Panc1 (cell line): Measurements from ENCODE around the gene CD28. TPM values are rescaled to one million over a fixed set of nuclear protein-coding genes. Genes with fewer than 3 reads are reported as not detected.

Experiments used
- ATAC-seq: fragments of 200-7000 bp; cut with Tn5 transposase; 2 replicates; pipeline ENCODE4 v1.9.1; 2020; ENCODE audit warnings: mild to moderate bottlenecking, moderate library complexity
- BruUV-seq: library from RNA; stranded (reverse); fragments of 400-500 nt; replicated peaks from 2 replicates; lab custom pipeline; 2021; lab: Mats Ljungman, UMichigan
- CTCF ChIA-PET: fragments of 300-600 bp; sonication (Branson Sonifier 250); formaldehyde crosslinking; loops from one replicate; lab custom pipeline; 2022; ENCODE audit warnings: antibody characterized with exemption; lab: Charles Lee
- POLR2A ChIA-PET: fragments of 300-600 bp; sonication (Branson Sonifier 250); formaldehyde crosslinking; loops from one replicate; lab custom pipeline; 2022; ENCODE audit warnings: antibody characterized with exemption; lab: Charles Lee
- DNase-seq: peaks from one replicate; pipeline ENCODE4 v3.0.0-alpha.2; 2010; ENCODE audit warnings: low read depth, low spot score
- H3K27ac ChIP-seq: 2 replicates; pipeline ENCODE4 v1.5.1; 2011; ENCODE audit warnings: mild to moderate bottlenecking, low read length, inconsistent platforms
- H3K27me3 ChIP-seq: fragments of 200-500 bp; sonication (Bioruptor generic); 2 replicates; pipeline ENCODE4 v1.6.0; 2014; ENCODE audit warnings: low read length, inconsistent platforms; ENCODE audit not compliant: control insufficient read depth, insufficient read depth
- H3K36me3 ChIP-seq: fragments of 200-500 bp; sonication (Bioruptor generic); 2 replicates; pipeline ENCODE4 v1.5.1; 2014; ENCODE audit warnings: inconsistent platforms, mild to moderate bottlenecking, low read length, moderate library complexity; ENCODE audit not compliant: control insufficient read depth, insufficient read depth
- H3K4me1 ChIP-seq: 2 replicates; pipeline ENCODE4 v1.5.1; 2011; ENCODE audit warnings: inconsistent platforms, mild to moderate bottlenecking, low read length, moderate library complexity; ENCODE audit not compliant: control insufficient read depth, insufficient read depth
- H3K4me3 ChIP-seq, 2 experiments: 2 replicates each; pipeline ENCODE4 v1.5.1; 2011 to 2012; ENCODE audit warnings: low read depth in 2 of 2, low read length in 2 of 2, mild to moderate bottlenecking in 2 of 2, inconsistent platforms in 1 of 2, moderate library complexity in 1 of 2
- H3K9me3 ChIP-seq: fragments of 200-500 bp; sonication (Bioruptor generic); 2 replicates; pipeline ENCODE4 v1.5.1; 2014; ENCODE audit warnings: low read depth, mild to moderate bottlenecking, inconsistent platforms, low read length, moderate library complexity; ENCODE audit not compliant: control insufficient read depth, insufficient read depth
- CTCF ChIP-seq: fragments of 450-650 bp; IDR thresholded peaks from 2 replicates; pipeline ENCODE4 v1.5.1; 2017; ENCODE audit warnings: mild to moderate bottlenecking
- POLR2AphosphoS5 ChIP-seq: IDR thresholded peaks from 2 replicates; pipeline ENCODE4 v1.6.1; 2012; ENCODE audit warnings: mild to moderate bottlenecking, low read depth, low read length, moderate library complexity
- REST ChIP-seq, 2 experiments: IDR thresholded peaks; 2 replicates each; pipeline ENCODE4 v1.6.1; 2011 to 2012; ENCODE audit warnings: low read depth in 2 of 2, control low read depth in 1 of 2, low read length in 1 of 2, mild to moderate bottlenecking in 1 of 2, moderate library complexity in 1 of 2; ENCODE audit not compliant: insufficient read depth in 1 of 2
- SIN3A ChIP-seq: IDR thresholded peaks from 2 replicates; pipeline ENCODE4 v1.6.1; 2012; ENCODE audit warnings: low read depth, mild to moderate bottlenecking, low read length, moderate library complexity, borderline replicate concordance; ENCODE audit not compliant: insufficient read depth
- TCF7L2 ChIP-seq: IDR thresholded peaks from 2 replicates; pipeline ENCODE4 v1.6.1; 2011; ENCODE audit warnings: mild to moderate bottlenecking, low read depth, low read length, inconsistent platforms
- in situ Hi-C: cut with HindIII; loops from 2 replicates; pipeline ENCODE4 v1.10.0; 2016; ENCODE audit warnings: low sequenced_read_pairs, low pct_unique_long_range_greater_than_20kb
- intact Hi-C: fragments of 100-400 bp; cut with micrococcal nuclease; formaldehyde crosslinking; loops from one replicate; pipeline ENCODE4 v1.10.0; 2022; ENCODE audit not compliant: unreplicated experiment
- total RNA-seq: library from RNA; stranded (reverse); gene quantifications from one replicate; pipeline ENCODE4 v1.2.1, GENCODE V29; 2021; ENCODE audit not compliant: unreplicated experiment

The CD28 gene
- total RNA-seq, 1 experiment from 2014 or later = 0.21 TPM

DNA sequence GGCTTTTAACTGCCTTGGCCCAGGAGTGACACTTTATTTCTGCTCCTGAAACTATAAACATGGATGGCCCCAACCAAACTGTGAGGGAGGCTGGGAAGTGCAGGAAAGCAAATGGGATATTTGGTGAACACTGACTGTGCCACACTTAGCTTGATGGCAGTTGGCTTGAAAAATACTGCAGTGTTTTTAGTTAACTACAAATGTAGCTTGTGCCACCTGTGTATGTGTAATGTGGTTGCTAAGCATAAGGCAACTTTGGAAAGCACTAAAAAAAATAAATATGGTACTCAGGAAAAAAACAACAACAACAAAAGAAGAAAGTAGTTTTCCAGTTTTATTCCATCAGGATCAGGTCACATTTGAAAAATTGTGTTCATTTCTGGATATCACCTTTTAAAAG, 73.8 kb downstream of the CD28 start:
- intact Hi-C loops = no loop called here
- no peak overlapping the region for H3K4me3 ChIP-seq
- ChIA-PET POLR2A (no interaction called here), CTCF (no interaction called here)
- in situ Hi-C loops = no loop called here
- H3K4me1 ChIP-seq = no peaks in the 10 kb centered on the region
- no peak for TF ChIP-seq TCF7L2
- TF ChIP-seq POLR2AphosphoS5 = no peak
- TF ChIP-seq SIN3A = no peak
- TF ChIP-seq REST (IDR thresholded peaks at IDR 0.05; ENCODE audit: insufficient read depth in 1 of 2, low read depth in 2 of 2, low read length in 1 of 2) = no peak
- TF ChIP-seq CTCF = no peak
- H3K27me3 ChIP-seq = no peaks in the 10 kb centered on the region
- no peak overlapping the region for H3K27ac ChIP-seq
- ATAC-seq (no peak), DNase-seq (no peak)
- no TSS peak for BruUV-seq
- no peaks in the 10 kb centered on the region for H3K9me3 ChIP-seq
- H3K36me3 ChIP-seq = no peaks in the 10 kb centered on the region

DNA sequence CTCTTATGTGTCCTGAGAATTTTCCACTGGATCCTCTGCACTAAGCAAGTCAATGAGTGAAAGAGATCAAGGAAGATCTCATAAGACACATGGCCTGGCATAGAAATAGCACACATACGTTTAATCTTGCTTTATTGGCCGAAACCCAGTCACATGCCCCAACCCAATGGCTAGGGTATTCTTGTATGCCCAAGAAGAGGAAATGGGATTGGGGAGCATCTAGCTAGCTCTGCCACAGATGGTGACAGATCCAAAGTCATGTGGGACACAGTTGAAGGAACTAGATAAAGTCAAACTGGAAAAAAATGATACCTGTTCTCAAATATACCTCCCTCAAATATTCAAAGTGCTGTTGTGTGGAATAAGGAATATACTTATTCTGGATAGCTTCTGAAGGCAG, 74.7 kb downstream of the CD28 start:
- Histone ChIP-seq H3K4me1 (no peaks in the 10 kb centered on the region), H3K27ac (no peak overlapping the region), H3K36me3 (no peaks in the 10 kb centered on the region), H3K9me3 (no peaks in the 10 kb centered on the region), H3K27me3 (no peaks in the 10 kb centered on the region), H3K4me3 (no peak overlapping the region)
- in situ Hi-C loops (no loop called here), intact Hi-C loops (no loop called here)
- CTCF ChIA-PET = no interaction called here
- no peak for DNase-seq
- BruUV-seq = no TSS peak
- ATAC-seq = no peak
- POLR2A ChIA-PET = no interaction called here
- TF ChIP-seq POLR2AphosphoS5 = no peak

DNA sequence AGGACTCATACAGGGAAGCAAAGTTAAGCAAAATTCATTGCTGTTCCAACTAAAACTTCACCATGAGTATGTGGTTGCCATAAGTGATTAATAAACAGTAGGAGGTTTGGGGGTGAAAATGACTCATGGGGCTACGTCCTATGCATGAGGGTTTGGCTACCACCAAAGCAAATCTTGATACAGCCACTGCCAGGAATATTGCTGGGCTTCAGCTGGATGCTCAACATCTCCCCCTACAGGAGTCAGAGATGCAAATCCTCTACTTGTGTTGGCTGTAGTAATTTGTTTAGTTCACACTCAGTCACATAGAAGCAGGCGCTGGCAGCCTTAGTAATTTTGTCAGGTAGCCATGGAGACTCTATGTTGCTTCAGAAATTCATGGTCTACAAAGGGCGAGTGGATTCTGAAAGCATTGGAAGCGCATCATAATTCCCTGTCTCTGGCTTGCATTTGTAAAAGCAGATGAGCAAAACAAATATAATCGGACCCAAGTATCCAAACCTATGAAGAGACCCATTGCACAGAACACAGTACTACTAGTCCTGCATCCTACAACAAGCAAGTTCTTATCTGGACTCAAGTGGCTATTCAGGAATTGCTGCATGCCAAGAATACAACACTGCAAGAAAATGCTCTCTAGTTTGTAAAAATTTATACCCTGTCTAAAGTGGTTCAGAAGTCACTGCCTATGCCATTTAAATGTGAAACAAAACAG, 76.0 kb downstream of the CD28 start:
- BruUV-seq = no TSS peak
- ChIA-PET CTCF (interaction anchor here (0.6 kb wide), 1 partner anchor 53 kb away, joined by 3 read pairs; no protein-coding TSS in a partner anchor), POLR2A (no interaction called here)
- DNase-seq (no peak), ATAC-seq (peak; percentile 74)
- intact Hi-C loops = no loop called here
- TF ChIP-seq SIN3A (no peak), CTCF (peak; percentile 83)
- no peak overlapping the region for H3K27ac ChIP-seq
- H3K36me3 ChIP-seq = no peaks in the 10 kb centered on the region
- no peak overlapping the region for H3K4me3 ChIP-seq
- H3K27me3 ChIP-seq = no peaks in the 10 kb centered on the region
- in situ Hi-C loops = no loop called here
- H3K9me3 ChIP-seq = no peaks in the 10 kb centered on the region
- H3K4me1 ChIP-seq = no peaks in the 10 kb centered on the region
